ENCODE data around the gene KIAA0513.

GRCh38 chr16:85033171-85033570 lies 5.6 kb downstream of the KIAA0513 start:
- TF ChIP-seq CTCF (conservative IDR thresholded peaks at IDR 0.05 in 1 of 2, IDR thresholded peaks at IDR 0.05 in 1 of 2; ENCODE audit: extremely low read depth in 1 of 2, insufficient read depth in 1 of 2, low read depth in 1 of 2, low read length in 2 of 2) (no peak), EZH2 (IDR thresholded peaks at IDR 0.05; ENCODE audit: borderline replicate concordance, low read length) (no peak)

All from mammary epithelial cell (primary cell).